Measurements from ENCODE around the gene RIMS4.
"Not testable (repeated sequence)": the region's sequence is repeated elsewhere in the genome, so short reads cannot be mapped to it uniquely, and the experiment has no call there.

The RIMS4 gene

GRCh38 chr20:44829688-44830087 is 19.3 kb upstream of the RIMS4 start:
- DNase-seq: no peak

GRCh38 chr20:44828640-44829039 is 18.3 kb upstream of the RIMS4 start:
- no peak for DNase-seq

- DNase-seq: no peak
Observed at GRCh38 chr20:44827401-44827800, 17.1 kb upstream of the RIMS4 start.

GRCh38 chr20:44821576-44821975 is 11.2 kb upstream of the RIMS4 start:
- not testable (repeated sequence) for DNase-seq

GRCh38 chr20:44819936-44820335 is 9.6 kb upstream of the RIMS4 start:
- no peak for DNase-seq

- DNase-seq: no peak
Observed at GRCh38 chr20:44817143-44817910, 7.0 kb upstream of the RIMS4 start.

GRCh38 chr20:44814937-44815336 is 4.6 kb upstream of the RIMS4 start:
- DNase-seq: no peak

GRCh38 chr20:44811150-44811685 is 872 bp upstream of the RIMS4 start:
- DNase-seq: no peak

GRCh38 chr20:44810061-44810390 is 320 bp downstream of the RIMS4 start:
- no peak for DNase-seq

GRCh38 chr20:44809380-44810060 is 826 bp downstream of the RIMS4 start:
- no peak for DNase-seq

- no peak for DNase-seq
Observed at GRCh38 chr20:44807684-44808056, 2.7 kb downstream of the RIMS4 start.

- no peak for DNase-seq
Observed at GRCh38 chr20:44807051-44807683, 3.2 kb downstream of the RIMS4 start.

GRCh38 chr20:44805979-44806620 is 4.2 kb downstream of the RIMS4 start:
- no peak for DNase-seq

- DNase-seq: no peak
Observed at GRCh38 chr20:44805335-44805978, 4.9 kb downstream of the RIMS4 start.

- no peak for DNase-seq
Observed at GRCh38 chr20:44803383-44803941, 6.9 kb downstream of the RIMS4 start.

- DNase-seq: no peak
Observed at GRCh38 chr20:44802702-44803101, 7.6 kb downstream of the RIMS4 start.

GRCh38 chr20:44800391-44801046 is 9.8 kb downstream of the RIMS4 start:
- no peak for DNase-seq

- DNase-seq: no peak
Observed at GRCh38 chr20:44799691-44800090, 10.7 kb downstream of the RIMS4 start.

- no peak for DNase-seq
Observed at GRCh38 chr20:44796758-44797457, 13.4 kb downstream of the RIMS4 start.

- DNase-seq: no peak
Observed at GRCh38 chr20:44796311-44796710, 14.0 kb downstream of the RIMS4 start.

GRCh38 chr20:44795836-44796235 is 14.5 kb downstream of the RIMS4 start:
- no peak for DNase-seq
